HG02678 (cell line): Measurements from ENCODE around the gene ZNF778.

Experiments
- ATAC-seq: cut with Tn5 transposase; IDR thresholded peaks from one replicate; pipeline ENCODE4 v1.9.1; 2021; ENCODE audit warnings: mild to moderate bottlenecking, moderate library complexity; ENCODE audit not compliant: unreplicated experiment

ZNF778 gene

GRCh38 chr16:89273741-89274472, 56.4 kb downstream of the ZNF778 start:
- ATAC-seq = no peak

- no peak for ATAC-seq
Observed at GRCh38 chr16:89274561-89275283, 57.2 kb downstream of the ZNF778 start.

- ATAC-seq = no peak
Observed at GRCh38 chr16:89275284-89275584, 57.7 kb downstream of the ZNF778 start.

- ATAC-seq = no peak
Observed at GRCh38 chr16:89275837-89276720, 58.6 kb downstream of the ZNF778 start.

GRCh38 chr16:89277049-89277448, 59.5 kb downstream of the ZNF778 start:
- ATAC-seq = no peak

- ATAC-seq = no peak
Observed at GRCh38 chr16:89277641-89278341, 60.3 kb downstream of the ZNF778 start.

- no peak for ATAC-seq
Observed at GRCh38 chr16:89278441-89279240, 61.1 kb downstream of the ZNF778 start.

- ATAC-seq = no peak
Observed at GRCh38 chr16:89279666-89280481, 62.4 kb downstream of the ZNF778 start.

GRCh38 chr16:89280546-89281188, 63.2 kb downstream of the ZNF778 start:
- no peak for ATAC-seq

- ATAC-seq = no peak
Observed at GRCh38 chr16:89281189-89281577, 63.7 kb downstream of the ZNF778 start.

- no peak for ATAC-seq
Observed at GRCh38 chr16:89281829-89282228, 64.3 kb downstream of the ZNF778 start.

GRCh38 chr16:89282523-89282922, 65.0 kb downstream of the ZNF778 start:
- ATAC-seq = no peak

GRCh38 chr16:89283449-89283848, 65.9 kb downstream of the ZNF778 start:
- ATAC-seq = no peak

- ATAC-seq = no peak
Observed at GRCh38 chr16:89285381-89285780, 67.9 kb downstream of the ZNF778 start.

- ATAC-seq = no peak
Observed at GRCh38 chr16:89286096-89286495, 68.6 kb downstream of the ZNF778 start.
